ENCODE results near the gene ST6GALNAC3.

GRCh38 chr1:76632136-76632535, 557.6 kb downstream of the ST6GALNAC3 start:
- TF ChIP-seq GATA2 (IDR thresholded peaks at IDR 0.05; ENCODE audit: low read depth, low read length), result no peak
- no peak for TF ChIP-seq GATA3 (IDR thresholded peaks at IDR 0.05; ENCODE audit: low read depth, low read length)
